GM19328 (cell line): ENCODE data around the gene UGT1A6.

Source experiments
- ATAC-seq: cut with Tn5 transposase; IDR thresholded peaks from one replicate; pipeline ENCODE4 v1.9.1; 2021; ENCODE audit warnings: mild to moderate bottlenecking, moderate library complexity; ENCODE audit not compliant: unreplicated experiment

The UGT1A6 gene

GRCh38 chr2:233817995-233818638 lies 125.4 kb downstream of the UGT1A6 start:
- no peak for ATAC-seq

DNA sequence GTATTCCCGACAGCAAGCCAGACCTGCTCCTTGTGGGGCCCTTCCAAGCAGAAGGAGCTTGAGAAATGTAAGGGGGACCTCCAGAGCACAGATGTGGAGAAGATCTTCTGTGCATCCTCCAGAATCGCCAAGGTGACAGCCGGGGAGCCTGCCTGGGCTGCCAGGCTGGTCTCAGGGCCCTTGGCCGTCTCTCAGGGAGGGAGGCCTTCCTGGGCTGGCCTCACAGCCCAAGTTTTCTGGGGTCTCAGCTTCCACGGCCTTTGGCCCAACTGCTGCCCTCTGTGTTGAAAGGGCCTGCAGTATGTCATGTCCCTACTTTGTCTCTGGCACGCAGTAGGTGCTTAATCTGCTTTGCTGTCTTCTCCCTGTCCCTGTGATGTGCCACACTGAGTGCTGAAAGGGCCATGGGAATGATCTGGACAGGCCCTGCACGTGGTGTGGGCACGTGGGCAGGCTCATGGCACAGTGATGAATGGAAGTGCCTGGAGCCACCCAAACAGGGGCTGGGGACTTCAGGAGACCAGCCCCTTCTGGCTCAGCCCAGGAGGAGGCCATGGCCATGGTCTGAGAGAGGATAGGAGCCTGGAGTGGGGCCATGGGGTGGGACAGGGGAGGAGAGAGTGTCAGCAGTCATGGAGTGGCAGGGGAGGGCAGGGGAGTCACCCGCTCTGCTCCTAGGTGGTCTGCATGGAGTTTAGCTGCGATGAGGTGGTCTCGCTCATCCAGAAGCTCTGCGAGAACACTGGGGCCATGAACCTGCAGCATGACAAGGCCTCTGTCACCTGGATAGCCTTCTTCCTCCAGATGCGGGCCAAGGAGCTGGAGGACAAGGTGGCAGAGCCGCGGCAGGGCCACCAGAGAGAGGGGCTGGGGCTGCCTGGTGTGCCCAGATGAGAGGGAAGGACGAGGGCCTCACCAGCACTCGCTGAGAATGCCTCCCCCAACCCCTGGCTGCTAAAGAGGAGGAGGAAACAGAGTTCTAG lies 126.2 kb downstream of the UGT1A6 start:
- no peak for ATAC-seq

GRCh38 chr2:233819884-233820773 lies 127.4 kb downstream of the UGT1A6 start:
- no peak for ATAC-seq

DNA sequence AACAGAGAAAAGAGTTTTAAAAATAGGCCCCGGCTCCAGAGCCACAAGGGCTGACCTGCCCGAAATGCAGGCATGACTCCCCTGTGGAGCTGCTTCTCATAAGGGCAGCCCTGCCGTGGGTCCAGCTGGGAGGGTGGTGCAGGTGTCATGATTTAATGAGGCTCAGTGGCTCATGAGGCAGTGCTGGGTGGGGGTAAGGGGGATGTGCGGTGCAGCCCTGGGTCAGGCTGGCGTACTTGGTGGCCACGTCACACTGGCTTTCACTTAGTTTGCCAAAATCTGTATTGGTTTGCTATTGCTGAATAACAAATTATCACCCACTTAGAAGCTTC lies 128.1 kb downstream of the UGT1A6 start:
- ATAC-seq = no peak

- no peak for ATAC-seq
These were observed 128.5 kb downstream of the UGT1A6 start for GRCh38 chr2:233821196-233821595.

DNA sequence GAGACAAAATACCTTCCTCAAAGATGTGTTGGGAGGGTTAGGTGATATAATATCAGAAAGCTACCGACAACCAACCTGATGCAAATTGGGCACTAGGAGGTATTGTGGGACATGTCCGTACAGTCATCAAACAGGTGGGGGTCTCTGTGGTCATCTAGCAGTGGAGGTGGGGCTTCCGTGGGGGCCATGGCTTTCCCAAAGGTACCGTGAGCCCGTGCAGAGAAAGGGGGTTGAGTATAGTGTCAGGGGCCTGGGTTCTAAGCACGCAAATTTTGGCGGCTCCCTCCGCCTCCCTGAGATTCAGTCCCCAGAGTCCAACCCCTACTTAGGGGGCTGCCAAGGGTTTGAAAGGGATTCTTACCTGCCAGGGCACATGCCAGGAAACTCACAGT lies 129.0 kb downstream of the UGT1A6 start:
- ATAC-seq = no peak

- no peak for ATAC-seq
These were observed 129.5 kb downstream of the UGT1A6 start for GRCh38 chr2:233822101-233822771.
